CD8-positive, alpha-beta memory T cell (primary cell): Measurements from ENCODE around the gene LIN28B. TPM values are rescaled to one million over a fixed set of nuclear protein-coding genes. Genes with fewer than 3 reads are reported as not detected.
A peak's percentile ranks its signal among the peaks of the same experiment; 100 is the strongest.
"Not testable (repeated sequence)": the region's sequence is repeated elsewhere in the genome, so short reads cannot be mapped to it uniquely, and the experiment has no call there.

Experiments used
- CTCF ChIA-PET: fragments of 350-600 bp; sonication (Branson Sonifier 250); formaldehyde crosslinking; loops from one replicate; lab custom pipeline; 2021; ENCODE audit warnings: antibody characterized with exemption; lab: Charles Lee
- POLR2A ChIA-PET: fragments of 350-600 bp; sonication (Branson Sonifier 250); formaldehyde crosslinking; loops from one replicate; lab custom pipeline; 2021; ENCODE audit warnings: antibody characterized with exemption; lab: Charles Lee
- DNase-seq, 5 donors: peaks; one replicate each; pipeline versions ENCODE4 v3.0.0 to v3.0.0-alpha.2; 2020 to 2022; ENCODE audit warnings: mixed read lengths in 1 of 5
- H3K27ac ChIP-seq: one replicate; pipeline ENCODE4 v1.7.0; 2013; ENCODE audit warnings: low read depth, mild to moderate bottlenecking, low read length, moderate library complexity
- H3K27me3 ChIP-seq: 2 replicates; pipeline ENCODE4 v1.7.0; 2013; ENCODE audit warnings: low read length, mild to moderate bottlenecking; ENCODE audit not compliant: insufficient read depth, poor library complexity, severe bottlenecking
- H3K36me3 ChIP-seq: 2 replicates; pipeline ENCODE4 v1.7.0; 2013; ENCODE audit warnings: mild to moderate bottlenecking, low read length, moderate library complexity; ENCODE audit not compliant: insufficient read depth
- H3K4me1 ChIP-seq: 2 replicates; pipeline ENCODE4 v1.7.0; 2013; ENCODE audit warnings: mild to moderate bottlenecking, low read length, moderate library complexity; ENCODE audit not compliant: insufficient read depth
- H3K4me3 ChIP-seq: 2 replicates; pipeline ENCODE4 v1.7.0; 2013; ENCODE audit warnings: mild to moderate bottlenecking, low read length
- H3K9me3 ChIP-seq: 2 replicates; pipeline ENCODE4 v1.7.0; 2013; ENCODE audit warnings: mild to moderate bottlenecking, low read length
- H3K27ac Mint-ChIP-seq, 8 donors: one replicate each; pipeline ENCODE4 v1.8.0; 2020 to 2021; ENCODE audit warnings: mixed read lengths in 8 of 8, mild to moderate bottlenecking in 6 of 8, inconsistent platforms in 3 of 8, moderate library complexity in 3 of 8
- H3K27me3 Mint-ChIP-seq, 2 donors: one replicate each; pipeline ENCODE4 v1.8.0; 2020 to 2021; ENCODE audit warnings: mixed read lengths in 2 of 2, mild to moderate bottlenecking in 1 of 2, moderate library complexity in 1 of 2
- H3K36me3 Mint-ChIP-seq, 3 donors: one replicate each; pipeline ENCODE4 v1.8.0; 2020 to 2021; ENCODE audit warnings: mixed read lengths in 3 of 3, inconsistent platforms in 1 of 3, mild to moderate bottlenecking in 1 of 3
- H3K4me1 Mint-ChIP-seq, 3 donors: one replicate each; pipeline ENCODE4 v1.8.0; 2020 to 2021; ENCODE audit warnings: mixed read lengths in 3 of 3, inconsistent platforms in 1 of 3, mild to moderate bottlenecking in 1 of 3
- H3K4me3 Mint-ChIP-seq, 7 donors: one replicate each; pipeline ENCODE4 v1.8.0; 2020 to 2021; ENCODE audit warnings: mixed read lengths in 7 of 7, mild to moderate bottlenecking in 6 of 7, moderate library complexity in 4 of 7, inconsistent platforms in 2 of 7
- H3K9me3 Mint-ChIP-seq, 5 donors: one replicate each; pipeline ENCODE4 v1.8.0; 2020 to 2022; ENCODE audit warnings: mixed read lengths in 5 of 5, mild to moderate bottlenecking in 3 of 5, moderate library complexity in 2 of 5, inconsistent platforms in 1 of 5
- polyA plus RNA-seq: library from polyadenylated mRNA; unstranded; fragments of 300-500 nt; fragmentation: Illumina TruSeq; gene quantifications from one replicate; pipeline ENCODE4 v1.2.3, GENCODE V29; 2021
- total RNA-seq, 2 experiments: library from RNA; stranded (reverse); gene quantifications; one replicate each; pipeline ENCODE4 v1.2.3, GENCODE V29; 2021

Gene LIN28B
- total and polyA plus RNA-seq, 3 experiments from 2014 or later: not detected

- Mint-ChIP-seq H3K27ac (peak overlapping the region in 1 of 8 donors; percentile 9), H3K4me3 (no peak overlapping the region), H3K9me3 (peaks cover 26 to 38% (median 32%) of the 10 kb centered on the region in 5 donors), H3K4me1 (peaks cover 5 to 18% (median 9%) of the 10 kb centered on the region in 3 donors), H3K36me3 (no peaks in the 10 kb centered on the region), H3K27me3 (peaks cover 62 to 84% of the 10 kb centered on the region in 2 donors)
- H3K27ac ChIP-seq: peak overlapping the region; percentile 54
- CTCF ChIA-PET: no interaction called here
- POLR2A ChIA-PET: no interaction called here
- H3K9me3 ChIP-seq: no peaks in the 10 kb centered on the region
- no peak for DNase-seq
- no peaks in the 10 kb centered on the region for H3K4me1 ChIP-seq
- H3K36me3 ChIP-seq: no peaks in the 10 kb centered on the region
- H3K4me3 ChIP-seq: no peak overlapping the region
- peaks cover 42% of the 10 kb centered on the region for H3K27me3 ChIP-seq
Observed at GRCh38 chr6:104952911-104953399, 4.0 kb upstream of the LIN28B start.

- DNase-seq: not testable (repeated sequence)
- peak overlapping the region in 1 of 7 donors; percentile 18 for H3K4me3 Mint-ChIP-seq
Observed at GRCh38 chr6:104953400-104954189, 3.3 kb upstream of the LIN28B start.

GRCh38 chr6:104954190-104954797, 2.6 kb upstream of the LIN28B start:
- H3K27ac ChIP-seq: peak overlapping the region; percentile 54
- no peak overlapping the region for H3K4me3 ChIP-seq
- no peaks in the 10 kb centered on the region for H3K36me3 ChIP-seq
- peaks cover 5 to 18% (median 9%) of the 10 kb centered on the region in 3 donors for H3K4me1 Mint-ChIP-seq
- CTCF ChIA-PET: no interaction called here
- H3K27ac Mint-ChIP-seq: no peak overlapping the region
- no peaks in the 10 kb centered on the region for H3K9me3 ChIP-seq
- H3K27me3 ChIP-seq: peaks cover 52% of the 10 kb centered on the region
- POLR2A ChIA-PET: no interaction called here
- peaks cover 26 to 48% (median 32%) of the 10 kb centered on the region in 5 donors for H3K9me3 Mint-ChIP-seq
- no peaks in the 10 kb centered on the region for H3K36me3 Mint-ChIP-seq
- H3K4me1 ChIP-seq: no peaks in the 10 kb centered on the region
- H3K4me3 Mint-ChIP-seq: no peak overlapping the region
- DNase-seq: no peak
- H3K27me3 Mint-ChIP-seq: peaks cover 75 to 91% of the 10 kb centered on the region in 2 donors

More at GRCh38 chr6:104953400-104954189, 3.3 kb upstream of the LIN28B start:
- peak overlapping the region; percentile 54 for H3K27ac ChIP-seq
- POLR2A ChIA-PET, H3K36me3 ChIP-seq, H3K4me3 ChIP-seq, CTCF ChIA-PET, H3K36me3 Mint-ChIP-seq, H3K4me1 ChIP-seq, H3K9me3 ChIP-seq: not testable (repeated sequence)
- Mint-ChIP-seq H3K4me1 (peaks cover 5 to 18% (median 9%) of the 10 kb centered on the region in 3 donors), H3K27me3 (peaks cover 68 to 89% of the 10 kb centered on the region in 2 donors), H3K27ac (peak overlapping the region in 1 of 8 donors; percentile 9), H3K9me3 (peaks cover 26 to 43% (median 32%) of the 10 kb centered on the region in 5 donors)
- peaks cover 49% of the 10 kb centered on the region for H3K27me3 ChIP-seq

- ChIA-PET POLR2A (no interaction called here), CTCF (no interaction called here)
- H3K27ac Mint-ChIP-seq: no peak overlapping the region
- H3K4me3 Mint-ChIP-seq: no peak overlapping the region
- H3K9me3 Mint-ChIP-seq: peaks cover 26 to 48% (median 37%) of the 10 kb centered on the region in 5 donors
- no peaks in the 10 kb centered on the region for H3K36me3 Mint-ChIP-seq
- Histone ChIP-seq H3K4me1 (no peaks in the 10 kb centered on the region), H3K27ac (no peak overlapping the region), H3K9me3 (no peaks in the 10 kb centered on the region), H3K4me3 (no peak overlapping the region), H3K27me3 (peaks cover 52% of the 10 kb centered on the region), H3K36me3 (no peaks in the 10 kb centered on the region)
- DNase-seq: no peak
- H3K27me3 Mint-ChIP-seq: peaks cover 78 to 88% of the 10 kb centered on the region in 2 donors
- H3K4me1 Mint-ChIP-seq: peaks cover 5 to 18% (median 9%) of the 10 kb centered on the region in 3 donors
Observed at GRCh38 chr6:104955491-104955890, 1.4 kb upstream of the LIN28B start.

- ChIA-PET POLR2A (no interaction called here), CTCF (no interaction called here)
- peak overlapping the region in 1 of 8 donors; percentile 43 for H3K27ac Mint-ChIP-seq
- no peak overlapping the region for H3K4me3 ChIP-seq
- no peaks in the 10 kb centered on the region for H3K36me3 ChIP-seq
- peaks cover 5 to 18% (median 9%) of the 10 kb centered on the region in 3 donors for H3K4me1 Mint-ChIP-seq
- peak overlapping the region; percentile 49 for H3K27ac ChIP-seq
- no peak overlapping the region for H3K4me3 Mint-ChIP-seq
- no peaks in the 10 kb centered on the region for H3K4me1 ChIP-seq
- H3K27me3 ChIP-seq: peaks cover 51% of the 10 kb centered on the region
- DNase-seq: no peak
- H3K9me3 Mint-ChIP-seq: peaks cover 26 to 48% (median 37%) of the 10 kb centered on the region in 5 donors
- H3K36me3 Mint-ChIP-seq: no peaks in the 10 kb centered on the region
- H3K9me3 ChIP-seq: no peaks in the 10 kb centered on the region
- peaks cover 75 to 85% of the 10 kb centered on the region in 2 donors for H3K27me3 Mint-ChIP-seq
Observed at GRCh38 chr6:104955927-104956730, 778 bp upstream of the LIN28B start.

GRCh38 chr6:104957301-104958177, 632 bp downstream of the LIN28B start:
- Mint-ChIP-seq H3K4me1 (peaks cover 5 to 18% (median 9%) of the 10 kb centered on the region in 3 donors), H3K4me3 (peak overlapping the region in 1 of 7 donors; percentile 73), H3K36me3 (no peaks in the 10 kb centered on the region), H3K9me3 (peaks cover 20 to 43% (median 34%) of the 10 kb centered on the region in 5 donors), H3K27ac (peak overlapping the region in 1 of 8 donors; percentile 47), H3K27me3 (peaks cover 66 to 76% of the 10 kb centered on the region in 2 donors)
- Histone ChIP-seq H3K4me1 (no peaks in the 10 kb centered on the region), H3K9me3 (no peaks in the 10 kb centered on the region), H3K36me3 (no peaks in the 10 kb centered on the region), H3K4me3 (no peak overlapping the region), H3K27me3 (peaks cover 39% of the 10 kb centered on the region), H3K27ac (peak overlapping the region; percentile 49)
- ChIA-PET CTCF (no interaction called here), POLR2A (no interaction called here)
- DNase-seq: no peak
